HFF-Myc (cell line): ENCODE results near the gene TMC2.

ENCODE experiments used
- DNase-seq: peaks from one replicate; pipeline ENCODE4 v3.0.0-alpha.2; 2011; ENCODE audit warnings: low read depth; ENCODE audit errors: extremely low read depth
- H3K4me3 ChIP-seq: replicated peaks from 2 replicates; pipeline ENCODE4 v1.5.1; 2011; ENCODE audit warnings: low read depth, mild to moderate bottlenecking, control low read depth, low read length
- CTCF ChIP-seq: IDR thresholded peaks from 2 replicates; pipeline ENCODE4 v1.5.1; 2012; ENCODE audit warnings: mild to moderate bottlenecking, low read depth, low read length, control low read depth; ENCODE audit errors: missing control alignments

The TMC2 gene

DNA sequence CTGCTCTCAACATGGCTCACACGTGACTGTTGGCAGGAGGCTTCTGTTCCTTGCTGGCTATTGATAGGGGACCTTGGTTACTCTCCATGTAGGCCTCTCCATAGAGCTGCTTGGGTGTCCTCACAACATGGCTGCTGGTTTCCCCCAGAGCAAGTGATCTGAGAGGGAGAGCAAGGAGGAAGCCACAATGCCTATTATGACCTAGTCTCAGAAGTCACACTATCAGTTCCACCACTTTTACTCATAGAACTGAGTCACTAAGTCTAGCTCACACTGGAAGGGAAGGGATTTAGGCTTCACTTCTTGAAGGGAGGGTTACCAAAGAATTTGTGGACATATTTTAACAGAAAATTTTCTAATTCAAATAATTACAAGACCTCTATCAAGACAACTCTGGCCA is 107.3 kb downstream of the TMC2 start:
- no peak for TF ChIP-seq CTCF
- no peak overlapping the region for H3K4me3 ChIP-seq
- DNase-seq, result no peak

DNA sequence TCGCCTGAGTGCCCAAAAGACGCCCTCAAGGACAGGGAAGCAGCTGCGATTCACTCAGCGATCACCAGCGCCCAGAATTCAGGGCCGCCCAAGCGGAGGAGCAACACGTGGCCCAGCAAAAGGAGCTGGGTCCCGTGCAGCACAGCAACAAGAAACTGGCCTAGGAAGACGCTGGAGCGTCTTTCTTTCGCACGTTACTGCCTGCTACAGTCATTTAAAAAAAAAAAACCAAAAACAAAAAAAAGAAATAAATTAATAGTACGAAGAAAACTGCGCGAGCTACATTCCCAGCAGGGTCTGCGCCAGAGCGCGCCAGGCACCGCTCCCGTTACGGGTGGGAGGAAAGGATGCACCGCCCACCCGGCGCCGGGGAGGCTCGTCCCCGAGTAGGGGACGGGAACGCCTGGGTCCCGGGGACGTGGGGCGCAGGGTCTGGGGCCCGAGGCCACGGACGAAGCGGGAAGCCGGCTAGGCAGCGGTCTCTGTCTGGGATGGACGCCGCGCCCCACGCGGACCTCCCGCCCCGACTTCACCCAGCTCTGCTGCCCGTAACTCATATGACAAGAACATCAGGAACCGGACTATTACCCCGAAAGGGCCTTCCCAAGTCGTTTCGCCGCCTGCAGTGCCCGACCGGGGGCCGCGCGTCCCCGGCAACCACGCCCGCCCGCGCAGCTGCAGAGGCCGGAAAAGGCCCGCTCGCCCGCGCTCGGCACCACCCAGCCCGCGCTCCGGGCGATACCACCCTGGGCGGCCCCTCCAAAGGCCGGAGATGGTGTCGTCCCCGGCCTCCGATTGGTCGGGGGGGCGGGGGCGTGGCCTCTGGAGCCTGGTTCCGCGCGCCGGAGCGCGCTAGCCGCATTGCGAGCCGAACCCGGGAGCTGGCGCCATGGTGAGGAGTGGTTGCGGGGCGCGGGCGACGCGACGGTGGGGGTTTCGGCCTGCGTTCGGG is 115.7 kb downstream of the TMC2 start, which contains the start of gene NOP56:
Gene NOP56, plus strand, starts transcription at position 861 of the 952 bp plus-strand sequence. Its CDS starts 29 bp downstream, at position 890.
- TF ChIP-seq CTCF, result no peak

DNA sequence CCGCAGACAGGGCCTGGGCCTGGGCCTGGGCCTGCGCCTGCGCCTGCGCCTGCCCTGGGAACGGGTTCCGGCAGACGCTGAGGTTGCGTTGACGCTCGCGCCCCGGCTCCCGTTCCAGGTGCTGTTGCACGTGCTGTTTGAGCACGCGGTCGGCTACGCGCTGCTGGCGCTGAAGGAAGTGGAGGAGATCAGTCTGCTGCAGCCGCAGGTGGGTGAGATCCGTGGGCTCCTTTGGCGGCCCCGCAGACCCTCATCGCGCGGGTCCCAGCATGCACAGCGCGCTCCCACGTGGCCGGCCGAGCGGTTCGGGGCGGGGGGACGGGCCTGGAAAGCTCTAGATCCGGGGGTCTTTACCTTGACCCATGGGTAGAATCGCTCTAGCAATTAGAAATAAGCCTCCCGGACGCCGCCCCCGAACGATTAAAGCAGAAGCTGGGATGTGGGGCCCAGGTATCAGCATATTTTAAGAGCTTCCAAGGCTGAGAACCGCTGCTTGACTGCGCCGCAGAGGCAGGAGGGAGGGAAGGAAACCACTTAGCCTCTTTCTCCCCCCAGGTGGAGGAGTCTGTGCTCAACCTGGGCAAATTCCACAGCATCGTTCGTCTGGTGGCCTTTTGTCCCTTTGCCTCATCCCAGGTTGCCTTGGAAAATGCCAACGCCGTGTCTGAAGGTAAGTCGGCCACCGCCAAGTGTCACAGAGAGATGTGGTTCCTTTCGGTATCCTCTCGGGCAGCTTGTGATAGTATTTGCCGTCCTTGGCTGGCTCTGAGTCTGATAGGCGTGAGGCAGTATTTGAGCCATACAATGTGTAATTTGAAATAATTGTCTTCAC is 116.6 kb downstream of the TMC2 start:
- no peak for TF ChIP-seq CTCF
- DNase-seq, result no peak
- H3K4me3 ChIP-seq, result peak overlapping the region; percentile 100

More for the DNA sequence above, 115.7 kb downstream of the TMC2 start, which contains the start of gene NOP56:
- DNase-seq, result peak; percentile 54
- peak within 1 kb of the TSS; percentile 100 for H3K4me3 ChIP-seq

DNA sequence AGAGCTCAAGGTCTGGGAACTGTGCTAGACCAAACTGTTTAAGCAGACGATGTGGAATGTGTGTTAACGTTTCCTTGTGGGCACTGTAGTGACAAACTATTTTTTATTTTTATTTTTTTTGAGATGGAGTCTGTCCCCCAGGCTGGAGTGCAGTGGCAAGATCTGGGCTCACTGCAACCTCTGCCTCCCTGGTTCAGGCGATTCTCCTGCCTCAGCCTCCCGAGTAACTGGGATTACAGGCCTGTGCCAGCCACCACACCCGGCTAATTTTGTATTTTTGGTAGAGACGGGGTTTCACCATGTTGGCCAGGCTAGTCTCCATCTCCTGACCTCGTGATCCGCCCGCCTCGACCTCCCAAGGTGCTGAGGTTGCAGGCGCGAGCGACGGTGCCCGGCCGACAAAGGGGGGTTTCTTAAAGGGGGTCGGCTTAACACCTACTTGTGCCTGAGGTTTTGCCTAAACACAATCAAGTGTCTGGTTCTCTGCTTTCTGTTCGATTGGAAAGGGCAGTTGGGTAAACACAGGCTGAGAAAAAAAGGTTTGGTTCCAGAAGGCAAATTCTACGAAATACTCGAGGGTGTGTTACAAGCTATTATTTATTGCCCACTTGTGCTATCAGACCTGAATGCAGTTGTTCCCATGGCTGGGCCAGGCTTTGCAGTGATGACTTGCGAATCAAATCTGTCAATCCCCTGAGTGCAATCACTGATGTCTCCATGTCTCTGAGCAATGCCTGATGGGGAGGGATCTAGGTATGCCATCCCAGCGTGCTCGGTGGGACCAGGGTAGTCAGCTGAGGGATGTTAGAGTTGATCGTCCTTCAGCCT is 117.4 kb downstream of the TMC2 start:
- H3K4me3 ChIP-seq, result peak overlapping the region; percentile 100
- no peak for DNase-seq
- TF ChIP-seq CTCF, result no peak

DNA sequence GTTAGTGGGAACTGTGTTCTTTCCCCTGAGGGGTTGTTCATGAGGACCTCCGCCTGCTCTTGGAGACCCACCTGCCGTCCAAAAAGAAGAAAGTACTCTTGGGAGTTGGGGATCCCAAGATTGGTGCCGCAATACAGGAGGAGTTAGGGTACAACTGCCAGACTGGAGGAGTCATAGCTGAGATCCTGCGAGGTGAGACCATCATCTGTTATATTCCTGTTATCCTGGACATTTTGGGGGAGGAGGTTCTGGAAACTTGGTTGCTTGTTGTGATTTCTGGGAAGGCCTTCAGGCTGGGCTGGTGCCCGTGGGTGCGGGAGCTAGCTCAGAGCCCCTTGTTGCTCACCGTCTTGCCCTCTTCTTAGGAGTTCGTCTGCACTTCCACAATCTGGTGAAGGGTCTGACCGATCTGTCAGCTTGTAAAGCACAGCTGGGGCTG is 118.0 kb downstream of the TMC2 start:
- TF ChIP-seq CTCF, result no peak
- DNase-seq, result no peak
- peak overlapping the region; percentile 100 for H3K4me3 ChIP-seq

DNA sequence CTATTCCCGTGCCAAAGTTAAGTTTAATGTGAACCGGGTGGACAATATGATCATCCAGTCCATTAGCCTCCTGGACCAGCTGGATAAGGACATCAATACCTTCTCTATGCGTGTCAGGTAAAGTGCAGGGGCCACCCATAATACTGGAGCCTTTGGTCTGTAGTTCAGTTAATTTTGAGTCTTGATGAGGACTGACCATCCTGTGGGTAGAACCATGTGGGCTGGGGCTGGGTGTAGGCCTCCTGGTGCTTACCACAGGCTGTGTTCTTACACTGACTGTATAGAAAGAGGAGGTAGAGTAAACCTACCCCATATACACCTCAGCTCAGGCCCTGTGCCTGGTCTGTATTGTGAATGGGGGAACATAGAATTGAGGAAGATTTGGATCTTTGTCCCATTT is 118.5 kb downstream of the TMC2 start:
- peak overlapping the region; percentile 100 for H3K4me3 ChIP-seq

More for the DNA sequence above, 118.5 kb downstream of the TMC2 start:
- DNase-seq, result no peak
- no peak for TF ChIP-seq CTCF
